Thoracic aorta (tissue), 2 donors: ENCODE results near the gene SGIP1. TPM values are rescaled to one million over a fixed set of nuclear protein-coding genes. Genes with fewer than 3 reads are reported as not detected.

Experiments
- ATAC-seq: fragments of 150-250 bp; one replicate; pipeline ENCODE4 v1.8.0; 2017; ENCODE audit warnings: low read depth; ENCODE audit not compliant: insufficient number of reproducible peaks, low FRiP score
- DNase-seq: peaks from one replicate; pipeline ENCODE4 v3.0.0-alpha.2; 2020; ENCODE audit warnings: low spot score
- H3K27ac ChIP-seq, 2 donors: fragments of 200-600 bp; sonication (generic); 1 replicate in 1 of 2; 2 replicates in 1 of 2; pipeline ENCODE4 v1.5.1; 2016; ENCODE audit warnings: mild to moderate bottlenecking in 2 of 2, moderate library complexity in 2 of 2
- H3K27me3 ChIP-seq: fragments of 200-600 bp; sonication (generic); replicated peaks from 2 replicates; pipeline ENCODE4 v1.6.0; 2016; ENCODE audit warnings: mild to moderate bottlenecking; ENCODE audit not compliant: insufficient read depth
- H3K36me3 ChIP-seq: fragments of 200-600 bp; sonication (generic); one replicate; pipeline ENCODE4 v1.5.1; 2016
- H3K4me1 ChIP-seq, 2 donors: fragments of 200-600 bp; sonication (generic); 1 replicate in 1 of 2; 2 replicates in 1 of 2; pipeline versions ENCODE4 v1.5.1 to v1.6.0; 2016; ENCODE audit warnings: low read depth in 2 of 2, mild to moderate bottlenecking in 1 of 2; ENCODE audit not compliant: control insufficient read depth in 1 of 2
- H3K4me3 ChIP-seq: fragments of 200-600 bp; sonication (generic); 2 replicates; pipeline ENCODE4 v1.5.1; 2016; ENCODE audit warnings: mild to moderate bottlenecking
- H3K9me3 ChIP-seq: fragments of 200-600 bp; sonication (generic); 2 replicates; pipeline ENCODE4 v1.5.1; 2016
- total RNA-seq, 2 donors: library from RNA; depleted of rRNA; stranded (reverse); fragments of >200 nt; gene quantifications; one replicate each; pipeline versions ENCODE4 v1.1.0 to v1.2.3, GENCODE V29; 2016
- TF ChIP-seq, protein P1 (sequence below): fragments of 200-600 bp; sonication (generic); IDR thresholded peaks from one replicate; pipeline ENCODE4 v1.5.1; 2019; ENCODE audit warnings: antibody characterized with exemption

The SGIP1 gene
- total RNA-seq, 2 donors from 2014 or later = 47.4 to 116 TPM

DNA sequence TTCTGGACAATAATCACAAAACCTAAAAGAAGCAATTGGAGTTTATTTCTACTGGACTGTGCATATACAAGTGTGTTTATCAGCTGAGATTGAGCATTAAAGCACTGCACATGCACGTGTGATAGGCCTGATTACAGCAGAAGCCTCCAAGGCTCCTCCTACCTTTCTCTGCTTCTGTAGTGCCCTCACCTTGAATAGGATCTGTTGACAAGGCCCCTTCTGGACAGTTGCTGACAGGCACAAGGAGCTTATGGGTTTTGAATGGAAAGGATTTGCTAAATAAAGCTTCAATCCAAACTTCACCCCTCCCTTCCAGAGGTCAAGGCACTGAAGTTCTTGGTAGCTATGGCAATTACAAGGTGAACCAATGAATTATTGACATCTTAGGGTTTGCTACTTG lies 7.9 kb upstream of the SGIP1 start:
- H3K4me3 ChIP-seq = no peak overlapping the region
- H3K4me1 ChIP-seq = no peaks in the 10 kb centered on the region
- no peaks in the 10 kb centered on the region for H3K36me3 ChIP-seq
- TF ChIP-seq, protein P1, sequence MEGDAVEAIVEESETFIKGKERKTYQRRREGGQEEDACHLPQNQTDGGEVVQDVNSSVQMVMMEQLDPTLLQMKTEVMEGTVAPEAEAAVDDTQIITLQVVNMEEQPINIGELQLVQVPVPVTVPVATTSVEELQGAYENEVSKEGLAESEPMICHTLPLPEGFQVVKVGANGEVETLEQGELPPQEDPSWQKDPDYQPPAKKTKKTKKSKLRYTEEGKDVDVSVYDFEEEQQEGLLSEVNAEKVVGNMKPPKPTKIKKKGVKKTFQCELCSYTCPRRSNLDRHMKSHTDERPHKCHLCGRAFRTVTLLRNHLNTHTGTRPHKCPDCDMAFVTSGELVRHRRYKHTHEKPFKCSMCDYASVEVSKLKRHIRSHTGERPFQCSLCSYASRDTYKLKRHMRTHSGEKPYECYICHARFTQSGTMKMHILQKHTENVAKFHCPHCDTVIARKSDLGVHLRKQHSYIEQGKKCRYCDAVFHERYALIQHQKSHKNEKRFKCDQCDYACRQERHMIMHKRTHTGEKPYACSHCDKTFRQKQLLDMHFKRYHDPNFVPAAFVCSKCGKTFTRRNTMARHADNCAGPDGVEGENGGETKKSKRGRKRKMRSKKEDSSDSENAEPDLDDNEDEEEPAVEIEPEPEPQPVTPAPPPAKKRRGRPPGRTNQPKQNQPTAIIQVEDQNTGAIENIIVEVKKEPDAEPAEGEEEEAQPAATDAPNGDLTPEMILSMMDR = no peak
- no peak overlapping the region for H3K27ac ChIP-seq
- no peaks in the 10 kb centered on the region for H3K27me3 ChIP-seq
- H3K9me3 ChIP-seq = no peaks in the 10 kb centered on the region
- DNase-seq = no peak
- ATAC-seq = no peak

DNA sequence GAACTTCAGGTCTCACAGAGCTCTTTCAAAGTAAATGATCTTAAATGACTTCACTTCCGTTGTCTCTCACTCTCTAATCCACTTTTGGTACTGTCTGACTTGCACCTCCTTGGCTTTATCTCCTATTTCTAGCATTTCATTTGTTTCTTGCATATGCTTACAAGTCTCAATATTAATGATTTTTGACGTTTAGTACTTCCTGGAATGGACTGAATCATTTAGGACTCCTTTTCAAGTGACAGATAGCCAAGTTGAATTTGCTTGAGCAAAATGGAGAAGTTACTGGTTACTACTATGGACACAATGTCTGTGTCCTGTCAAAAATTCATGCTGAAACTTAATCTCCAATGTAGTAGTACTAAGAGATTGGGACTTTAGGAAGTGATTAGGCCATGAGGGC lies 7.0 kb upstream of the SGIP1 start:
- ATAC-seq (no peak), DNase-seq (no peak)
- no peaks in the 10 kb centered on the region for H3K9me3 ChIP-seq
- no peak overlapping the region for H3K4me3 ChIP-seq
- no peak overlapping the region for H3K27ac ChIP-seq
- TF ChIP-seq, protein P1 = no peak
- no peaks in the 10 kb centered on the region for H3K36me3 ChIP-seq
- H3K27me3 ChIP-seq = no peaks in the 10 kb centered on the region
- peaks cover 5 to 6% of the 10 kb centered on the region in 2 donors for H3K4me1 ChIP-seq

DNA sequence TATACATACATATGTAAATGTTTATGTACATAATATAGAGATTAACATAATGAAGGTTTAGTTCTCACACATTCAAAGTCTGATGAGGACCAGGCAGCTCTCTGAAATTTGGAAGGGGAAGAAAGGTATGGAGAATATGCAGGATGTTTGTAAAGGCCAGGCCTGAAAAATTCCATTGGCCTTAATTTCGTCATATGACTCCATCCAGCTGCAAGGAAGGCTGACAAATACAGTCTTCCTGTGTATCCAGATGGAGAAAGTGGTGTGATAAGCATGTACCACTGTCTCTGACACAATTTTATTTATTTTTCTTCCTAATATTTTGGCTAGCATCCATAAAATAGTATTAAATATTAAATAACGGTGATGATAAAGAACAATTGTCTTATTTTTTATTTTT lies 6.3 kb upstream of the SGIP1 start:
- DNase-seq (no peak), ATAC-seq (no peak)
- Histone ChIP-seq H3K27me3 (no peaks in the 10 kb centered on the region), H3K36me3 (no peaks in the 10 kb centered on the region), H3K4me1 (peaks cover 10 to 13% of the 10 kb centered on the region in 2 donors), H3K27ac (no peak overlapping the region), H3K9me3 (no peaks in the 10 kb centered on the region), H3K4me3 (no peak overlapping the region)
- TF ChIP-seq, protein P1 = no peak

DNA sequence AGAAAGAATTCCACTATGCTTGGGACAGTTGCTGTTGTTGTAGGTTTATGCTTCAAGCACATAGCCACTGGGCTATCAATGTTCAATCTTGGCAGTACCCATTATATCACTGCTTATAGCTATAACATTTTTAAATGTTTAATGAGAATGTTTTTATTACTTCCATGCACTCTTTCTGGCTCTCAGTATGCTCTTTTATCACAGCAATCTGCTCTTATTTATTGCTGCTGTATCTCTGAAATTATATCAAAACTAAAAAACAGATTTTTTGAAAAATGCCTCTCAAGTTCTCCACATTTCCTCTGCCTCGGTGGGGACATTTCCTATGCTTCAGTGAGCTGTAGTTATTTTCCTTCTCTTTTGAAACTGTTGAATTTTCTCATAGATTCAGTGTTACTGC lies 5.4 kb upstream of the SGIP1 start:
- TF ChIP-seq, protein P1 = no peak
- Histone ChIP-seq H3K4me1 (peaks cover 14 to 15% of the 10 kb centered on the region in 2 donors), H3K27ac (no peak overlapping the region), H3K27me3 (no peaks in the 10 kb centered on the region), H3K9me3 (no peaks in the 10 kb centered on the region), H3K36me3 (no peaks in the 10 kb centered on the region), H3K4me3 (no peak overlapping the region)
- DNase-seq (no peak), ATAC-seq (no peak)

DNA sequence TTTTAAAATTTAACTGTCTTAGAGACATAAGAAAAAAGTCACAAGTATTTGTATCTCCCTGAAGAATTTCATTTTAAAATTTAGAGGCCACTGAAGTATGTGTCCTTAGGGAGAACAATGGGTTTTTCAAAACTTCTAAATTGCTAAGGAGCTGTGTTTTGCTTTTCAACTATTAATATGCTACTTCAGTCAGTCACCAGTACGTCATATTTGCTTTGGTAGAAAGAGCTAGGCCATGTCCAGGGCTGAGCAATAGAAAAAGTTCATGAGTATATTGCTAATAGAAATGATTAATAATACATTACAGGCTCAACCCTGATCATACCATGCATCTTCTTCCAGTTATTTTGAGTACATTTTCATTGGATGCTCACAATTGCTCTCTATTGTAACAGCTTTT lies 1.7 kb upstream of the SGIP1 start:
- Histone ChIP-seq H3K9me3 (no peaks in the 10 kb centered on the region), H3K4me1 (peaks cover 14 to 18% of the 10 kb centered on the region in 2 donors), H3K27me3 (no peaks in the 10 kb centered on the region), H3K4me3 (peak overlapping the region; percentile 76), H3K27ac (peak overlapping the region; percentile 93 to 98), H3K36me3 (no peaks in the 10 kb centered on the region)
- ATAC-seq (peak; percentile 57), DNase-seq (no peak)
- TF ChIP-seq, protein P1 = no peak
